Measurements from ENCODE around the gene IL17D.
"Not testable (repeated sequence)": the region's sequence is repeated elsewhere in the genome, so short reads cannot be mapped to it uniquely, and the experiment has no call there.

The IL17D gene

GRCh38 chr13:20669162-20669561 lies 34.3 kb upstream of the IL17D start:
- POLR2A ChIA-PET: no interaction called here
- CTCF ChIA-PET: interaction anchor here (1.7 kb wide), 1 partner anchor 9 kb away, joined by 5 read pairs; no protein-coding TSS in a partner anchor
- TF ChIP-seq, protein P1, sequence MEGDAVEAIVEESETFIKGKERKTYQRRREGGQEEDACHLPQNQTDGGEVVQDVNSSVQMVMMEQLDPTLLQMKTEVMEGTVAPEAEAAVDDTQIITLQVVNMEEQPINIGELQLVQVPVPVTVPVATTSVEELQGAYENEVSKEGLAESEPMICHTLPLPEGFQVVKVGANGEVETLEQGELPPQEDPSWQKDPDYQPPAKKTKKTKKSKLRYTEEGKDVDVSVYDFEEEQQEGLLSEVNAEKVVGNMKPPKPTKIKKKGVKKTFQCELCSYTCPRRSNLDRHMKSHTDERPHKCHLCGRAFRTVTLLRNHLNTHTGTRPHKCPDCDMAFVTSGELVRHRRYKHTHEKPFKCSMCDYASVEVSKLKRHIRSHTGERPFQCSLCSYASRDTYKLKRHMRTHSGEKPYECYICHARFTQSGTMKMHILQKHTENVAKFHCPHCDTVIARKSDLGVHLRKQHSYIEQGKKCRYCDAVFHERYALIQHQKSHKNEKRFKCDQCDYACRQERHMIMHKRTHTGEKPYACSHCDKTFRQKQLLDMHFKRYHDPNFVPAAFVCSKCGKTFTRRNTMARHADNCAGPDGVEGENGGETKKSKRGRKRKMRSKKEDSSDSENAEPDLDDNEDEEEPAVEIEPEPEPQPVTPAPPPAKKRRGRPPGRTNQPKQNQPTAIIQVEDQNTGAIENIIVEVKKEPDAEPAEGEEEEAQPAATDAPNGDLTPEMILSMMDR (IDR thresholded peaks at IDR 0.05; ENCODE audit: control extremely low read depth, extremely low read depth, low read depth, missing control alignments): no peak
- DNase-seq (ENCODE audit: extremely low spot score): no peak

- CTCF ChIA-PET: interaction anchor here (0.6 to 1.9 kb wide), 6 partner anchors 8 to 178 kb away, joined by 3 to 7 read pairs (median 4); no protein-coding TSS in a partner anchor
- DNase-seq (ENCODE audit: extremely low spot score): no peak
- TF ChIP-seq, protein P1 (IDR thresholded peaks at IDR 0.05; ENCODE audit: control extremely low read depth, extremely low read depth, low read depth, missing control alignments): no peak
- POLR2A ChIA-PET: no interaction called here
Measured at GRCh38 chr13:20671789-20672188, 31.7 kb upstream of the IL17D start.

DNA sequence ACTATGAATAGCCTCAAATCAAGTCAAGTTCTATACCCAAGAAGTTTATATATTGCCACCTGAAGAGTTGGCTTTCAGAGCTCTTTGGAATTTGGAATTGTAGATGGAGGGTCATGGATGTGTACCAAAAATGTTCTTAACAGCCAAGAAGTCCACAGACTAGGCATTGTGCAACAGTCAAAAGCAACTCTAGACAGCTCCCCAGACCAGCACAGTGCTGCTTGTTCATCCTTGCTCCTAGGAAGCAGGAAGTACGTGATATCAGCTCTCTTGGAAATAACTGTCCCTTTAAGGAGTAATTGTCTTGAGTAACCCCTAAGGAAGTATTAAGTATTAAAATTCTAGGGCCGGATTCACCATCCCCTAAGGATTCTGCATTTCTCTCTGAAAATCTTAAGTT lies 30.7 kb upstream of the IL17D start:
- ChIA-PET CTCF (interaction anchor here (0.9 to 1.9 kb wide), 5 partner anchors 9 to 179 kb away, joined by 3 to 7 read pairs (median 4); no protein-coding TSS in a partner anchor), POLR2A (no interaction called here)
- no peak for DNase-seq (ENCODE audit: extremely low spot score)
- TF ChIP-seq, protein P1 (IDR thresholded peaks at IDR 0.05; ENCODE audit: control extremely low read depth, extremely low read depth, low read depth, missing control alignments): no peak

- POLR2A ChIA-PET: no interaction called here
- CTCF ChIA-PET: interaction anchor here (1.2 kb wide), 1 partner anchor 24 kb away, joined by 3 read pairs; no protein-coding TSS in a partner anchor
- no peak for DNase-seq (ENCODE audit: extremely low spot score)
- TF ChIP-seq, protein P1 (IDR thresholded peaks at IDR 0.05; ENCODE audit: control extremely low read depth, extremely low read depth, low read depth, missing control alignments): no peak
Measured at GRCh38 chr13:20673715-20674114, 29.8 kb upstream of the IL17D start.

DNA sequence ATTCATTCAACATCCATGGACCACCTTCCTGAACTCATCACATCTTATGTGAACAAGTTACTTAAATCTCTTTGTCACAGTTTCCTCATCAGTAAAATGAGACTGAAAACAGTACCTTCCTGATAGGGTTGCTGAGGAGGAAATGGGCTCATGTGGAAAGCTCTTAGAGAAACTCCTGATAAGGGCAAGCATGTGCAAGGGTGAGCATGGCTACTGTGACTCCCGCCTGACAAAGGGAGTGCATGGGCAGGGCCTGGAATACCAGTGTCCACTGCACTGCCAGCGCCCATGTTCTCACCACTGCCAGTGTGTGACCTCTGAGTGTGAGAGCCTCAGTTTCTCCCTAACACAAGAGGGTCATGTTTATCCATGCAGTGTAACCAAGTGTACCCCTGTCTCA lies 27.3 kb upstream of the IL17D start:
- DNase-seq (ENCODE audit: extremely low spot score): no peak
- CTCF ChIA-PET: interaction anchor here (2.3 kb wide), 1 partner anchor 11 kb away, joined by 14 read pairs; no protein-coding TSS in a partner anchor
- POLR2A ChIA-PET: no interaction called here
- TF ChIP-seq, protein P1 (IDR thresholded peaks at IDR 0.05; ENCODE audit: control extremely low read depth, extremely low read depth, low read depth, missing control alignments): no peak

DNA sequence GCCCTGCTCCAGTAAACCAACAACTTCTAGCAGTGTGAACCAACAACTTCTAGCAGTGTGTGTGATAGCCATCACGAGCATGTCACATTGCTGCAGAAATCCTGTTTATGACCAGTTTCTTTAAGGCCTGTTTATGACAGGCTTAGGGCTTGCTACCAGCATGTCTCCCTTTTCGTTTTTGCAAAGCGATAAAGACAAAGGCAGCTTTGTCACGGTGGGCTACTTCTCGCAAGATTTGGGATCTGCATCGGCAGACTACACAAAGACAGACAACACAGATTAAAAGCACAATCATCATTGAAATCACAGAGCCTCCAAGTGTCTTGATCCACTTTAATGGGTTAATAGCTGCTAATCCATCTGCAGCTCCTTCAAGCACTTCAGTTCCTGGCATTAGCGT lies 24.9 kb upstream of the IL17D start:
- DNase-seq (ENCODE audit: extremely low spot score); POLR2A ChIA-PET: not testable (repeated sequence)
- CTCF ChIA-PET: interaction anchor here (1.2 to 2.4 kb wide), 4 partner anchors 9 to 186 kb away, joined by 3 to 14 read pairs (median 6); partner anchors contain the start of gene IL17D

- POLR2A ChIA-PET: no interaction called here
- CTCF ChIA-PET: interaction anchor here (2.4 kb wide), 1 partner anchor 25 kb away, joined by 7 read pairs; the partner anchor contains the start of gene IL17D
- TF ChIP-seq, protein P1 (IDR thresholded peaks at IDR 0.05; ENCODE audit: control extremely low read depth, extremely low read depth, low read depth, missing control alignments): no peak
- no peak for DNase-seq (ENCODE audit: extremely low spot score)
Measured at GRCh38 chr13:20679879-20680278, 23.6 kb upstream of the IL17D start.

Data from GM10248 (cell line).